ENCODE measurements around the gene PIMREG.

- TF ChIP-seq POLR2A (IDR thresholded peaks at IDR 0.05) (no peak), CTCF (IDR thresholded peaks at IDR 0.05) (peak; percentile 76 to 87 (median 82))
Observed at GRCh38 chr17:6473128-6473767, 29.0 kb downstream of the PIMREG start.
